Endothelial cell (in vitro differentiated cells): ENCODE results near the gene COL16A1. TPM values are rescaled to one million over a fixed set of nuclear protein-coding genes. Genes with fewer than 3 reads are reported as not detected.

ENCODE experiments used
- DNase-seq: peaks from one replicate; pipeline ENCODE4 v3.0.0; 2021; ENCODE audit warnings: low spot score
- H3K27ac Mint-ChIP-seq: one replicate; pipeline ENCODE4 v1.8.0; 2021; ENCODE audit warnings: mixed read lengths, inconsistent platforms; ENCODE audit not compliant: unreplicated experiment
- H3K27me3 Mint-ChIP-seq: one replicate; pipeline ENCODE4 v1.8.0; 2021; ENCODE audit warnings: mild to moderate bottlenecking, moderate library complexity, mixed read lengths, inconsistent platforms; ENCODE audit not compliant: unreplicated experiment
- H3K36me3 Mint-ChIP-seq: one replicate; pipeline ENCODE4 v1.8.0; 2021; ENCODE audit warnings: mild to moderate bottlenecking, low read depth, mixed read lengths, inconsistent platforms; ENCODE audit not compliant: unreplicated experiment
- H3K4me1 Mint-ChIP-seq: one replicate; pipeline ENCODE4 v1.8.0; 2021; ENCODE audit warnings: mild to moderate bottlenecking, mixed read lengths, inconsistent platforms; ENCODE audit not compliant: unreplicated experiment
- H3K4me3 Mint-ChIP-seq: one replicate; pipeline ENCODE4 v1.8.0; 2021; ENCODE audit warnings: mild to moderate bottlenecking, mixed read lengths, inconsistent platforms; ENCODE audit not compliant: unreplicated experiment
- H3K9me3 Mint-ChIP-seq: one replicate; pipeline ENCODE4 v1.8.0; 2021; ENCODE audit warnings: mixed read lengths, inconsistent platforms; ENCODE audit not compliant: unreplicated experiment
- CTCF ChIP-seq: fragments of 200-600 bp; sonication (generic); IDR thresholded peaks from one replicate; pipeline ENCODE4 v1.5.0; 2021; ENCODE audit warnings: antibody characterized with exemption; ENCODE audit not compliant: unreplicated experiment
- total RNA-seq: library from RNA; stranded (reverse); fragmentation: NEBNext Ultra II Directional; extraction: Animal tissue kit (Norgen Biotek cat#: 25700); gene quantifications from one replicate; pipeline ENCODE4 v1.2.1, GENCODE V29; 2021; ENCODE audit not compliant: unreplicated experiment

COL16A1 gene
- total RNA-seq, 1 donor from 2014 or later, result 5.3 TPM

GRCh38 chr1:31663622-31664452, 40.0 kb downstream of the COL16A1 start:
- H3K4me1 Mint-ChIP-seq, result peaks cover 14% of the 10 kb centered on the region
- peak; percentile 85 for TF ChIP-seq CTCF
- H3K27me3 Mint-ChIP-seq, result peaks cover 5% of the 10 kb centered on the region
- peaks cover 4% of the 10 kb centered on the region for H3K36me3 Mint-ChIP-seq
- H3K27ac Mint-ChIP-seq, result no peak overlapping the region
- peak; percentile 85 for DNase-seq
- H3K9me3 Mint-ChIP-seq, result no peaks in the 10 kb centered on the region
- H3K4me3 Mint-ChIP-seq, result no peak overlapping the region

- Mint-ChIP-seq H3K4me3 (no peak overlapping the region), H3K4me1 (peaks cover 14% of the 10 kb centered on the region), H3K36me3 (peaks cover 7% of the 10 kb centered on the region), H3K27me3 (peaks cover 7% of the 10 kb centered on the region), H3K9me3 (no peaks in the 10 kb centered on the region), H3K27ac (no peak overlapping the region)
- no peak for TF ChIP-seq CTCF
- DNase-seq, result no peak
Observed at GRCh38 chr1:31662463-31662862, 41.4 kb downstream of the COL16A1 start.

GRCh38 chr1:31661856-31662255, 42.0 kb downstream of the COL16A1 start:
- H3K9me3 Mint-ChIP-seq, result no peaks in the 10 kb centered on the region
- no peak overlapping the region for H3K27ac Mint-ChIP-seq
- TF ChIP-seq CTCF, result no peak
- peaks cover 7% of the 10 kb centered on the region for H3K27me3 Mint-ChIP-seq
- no peak for DNase-seq
- H3K4me3 Mint-ChIP-seq, result no peak overlapping the region
- peaks cover 14% of the 10 kb centered on the region for H3K4me1 Mint-ChIP-seq
- peaks cover 7% of the 10 kb centered on the region for H3K36me3 Mint-ChIP-seq

- DNase-seq, result no peak
- Mint-ChIP-seq H3K27me3 (peaks cover 7% of the 10 kb centered on the region), H3K36me3 (peaks cover 3% of the 10 kb centered on the region), H3K4me3 (no peak overlapping the region), H3K4me1 (peaks cover 13% of the 10 kb centered on the region), H3K9me3 (no peaks in the 10 kb centered on the region), H3K27ac (no peak overlapping the region)
- TF ChIP-seq CTCF, result no peak
Observed at GRCh38 chr1:31660871-31661455, 42.9 kb downstream of the COL16A1 start.

- Mint-ChIP-seq H3K27me3 (peaks cover 7% of the 10 kb centered on the region), H3K4me1 (peaks cover 16% of the 10 kb centered on the region), H3K27ac (no peak overlapping the region), H3K9me3 (no peaks in the 10 kb centered on the region), H3K4me3 (no peak overlapping the region), H3K36me3 (peaks cover 3% of the 10 kb centered on the region)
- DNase-seq, result no peak
- TF ChIP-seq CTCF, result no peak
Observed at GRCh38 chr1:31659889-31660288, 43.9 kb downstream of the COL16A1 start.
